ENCODE measurements around the gene RPS6KA5.

Gene RPS6KA5

GRCh38 chr14:90900476-90901083 lies 159.9 kb downstream of the RPS6KA5 start:
- intact Hi-C loops (cut with micrococcal nuclease) = loop anchor here (10.0 kb wide), 2 partner anchors 154 to 244 kb away; no protein-coding TSS in a partner anchor
- peaks cover 21% of the 10 kb centered on the region for H3K36me3 Mint-ChIP-seq (ENCODE audit: low read depth)
- H3K27me3 Mint-ChIP-seq = no peaks in the 10 kb centered on the region
- no peaks in the 10 kb centered on the region for H3K4me1 Mint-ChIP-seq (ENCODE audit: low read depth)
- no peak overlapping the region for H3K4me3 Mint-ChIP-seq
- no peaks in the 10 kb centered on the region for H3K9me3 Mint-ChIP-seq
- H3K27ac Mint-ChIP-seq = no peak overlapping the region

GRCh38 chr14:90897022-90897421 lies 163.4 kb downstream of the RPS6KA5 start:
- intact Hi-C loops (cut with micrococcal nuclease) = no loop called here
- H3K27ac Mint-ChIP-seq = no peak overlapping the region
- H3K4me3 Mint-ChIP-seq = no peak overlapping the region
- H3K27me3 Mint-ChIP-seq = no peaks in the 10 kb centered on the region
- H3K9me3 Mint-ChIP-seq = no peaks in the 10 kb centered on the region
- peaks cover 21% of the 10 kb centered on the region for H3K36me3 Mint-ChIP-seq (ENCODE audit: low read depth)
- H3K4me1 Mint-ChIP-seq (ENCODE audit: low read depth) = no peaks in the 10 kb centered on the region

GRCh38 chr14:90894241-90894640 lies 166.2 kb downstream of the RPS6KA5 start:
- intact Hi-C loops (cut with micrococcal nuclease) = no loop called here
- H3K9me3 Mint-ChIP-seq = no peaks in the 10 kb centered on the region
- H3K36me3 Mint-ChIP-seq (ENCODE audit: low read depth) = peaks cover 20% of the 10 kb centered on the region
- no peak overlapping the region for H3K27ac Mint-ChIP-seq
- no peaks in the 10 kb centered on the region for H3K27me3 Mint-ChIP-seq
- no peaks in the 10 kb centered on the region for H3K4me1 Mint-ChIP-seq (ENCODE audit: low read depth)
- no peak overlapping the region for H3K4me3 Mint-ChIP-seq

- no peak overlapping the region for H3K27ac Mint-ChIP-seq
- peaks cover 13% of the 10 kb centered on the region for H3K36me3 Mint-ChIP-seq (ENCODE audit: low read depth)
- intact Hi-C loops (cut with micrococcal nuclease) = no loop called here
- H3K9me3 Mint-ChIP-seq = no peaks in the 10 kb centered on the region
- H3K27me3 Mint-ChIP-seq = no peaks in the 10 kb centered on the region
- no peaks in the 10 kb centered on the region for H3K4me1 Mint-ChIP-seq (ENCODE audit: low read depth)
- no peak overlapping the region for H3K4me3 Mint-ChIP-seq
Measured at GRCh38 chr14:90893510-90893909, 166.9 kb downstream of the RPS6KA5 start.

- H3K27me3 Mint-ChIP-seq = no peaks in the 10 kb centered on the region
- no peak overlapping the region for H3K4me3 Mint-ChIP-seq
- no peak overlapping the region for H3K27ac Mint-ChIP-seq
- intact Hi-C loops (cut with micrococcal nuclease) = no loop called here
- H3K36me3 Mint-ChIP-seq (ENCODE audit: low read depth) = peaks cover 11% of the 10 kb centered on the region
- H3K9me3 Mint-ChIP-seq = no peaks in the 10 kb centered on the region
- no peaks in the 10 kb centered on the region for H3K4me1 Mint-ChIP-seq (ENCODE audit: low read depth)
Measured at GRCh38 chr14:90892970-90893369, 167.5 kb downstream of the RPS6KA5 start.

GRCh38 chr14:90891326-90891725 lies 169.1 kb downstream of the RPS6KA5 start:
- H3K36me3 Mint-ChIP-seq (ENCODE audit: low read depth) = peaks cover 2% of the 10 kb centered on the region
- no peaks in the 10 kb centered on the region for H3K9me3 Mint-ChIP-seq
- H3K4me1 Mint-ChIP-seq (ENCODE audit: low read depth) = no peaks in the 10 kb centered on the region
- intact Hi-C loops (cut with micrococcal nuclease) = no loop called here
- H3K4me3 Mint-ChIP-seq = no peak overlapping the region
- H3K27me3 Mint-ChIP-seq = no peaks in the 10 kb centered on the region
- H3K27ac Mint-ChIP-seq = no peak overlapping the region

GRCh38 chr14:90890322-90891020 lies 170.0 kb downstream of the RPS6KA5 start:
- no peaks in the 10 kb centered on the region for H3K36me3 Mint-ChIP-seq (ENCODE audit: low read depth)

GRCh38 chr14:90886297-90886815 lies 174.1 kb downstream of the RPS6KA5 start:
- intact Hi-C loops (cut with micrococcal nuclease) = no loop called here
- Mint-ChIP-seq H3K9me3 (peaks cover 15% of the 10 kb centered on the region), H3K27ac (no peak overlapping the region), H3K27me3 (no peaks in the 10 kb centered on the region), H3K4me3 (no peak overlapping the region), H3K36me3 (ENCODE audit: low read depth) (peaks cover 13% of the 10 kb centered on the region), H3K4me1 (ENCODE audit: low read depth) (no peaks in the 10 kb centered on the region)

More at GRCh38 chr14:90890322-90891020, 170.0 kb downstream of the RPS6KA5 start:
- intact Hi-C loops (cut with micrococcal nuclease) = no loop called here
- no peaks in the 10 kb centered on the region for H3K9me3 Mint-ChIP-seq
- no peaks in the 10 kb centered on the region for H3K4me1 Mint-ChIP-seq (ENCODE audit: low read depth)
- no peak overlapping the region for H3K4me3 Mint-ChIP-seq
- no peak overlapping the region for H3K27ac Mint-ChIP-seq
- no peaks in the 10 kb centered on the region for H3K27me3 Mint-ChIP-seq

GRCh38 chr14:90883782-90884181 lies 176.7 kb downstream of the RPS6KA5 start:
- H3K27ac Mint-ChIP-seq = no peak overlapping the region
- H3K27me3 Mint-ChIP-seq = no peaks in the 10 kb centered on the region
- peaks cover 15% of the 10 kb centered on the region for H3K9me3 Mint-ChIP-seq

GRCh38 chr14:90883197-90883596 lies 177.2 kb downstream of the RPS6KA5 start:
- intact Hi-C loops (cut with micrococcal nuclease) = no loop called here
- Mint-ChIP-seq H3K9me3 (peaks cover 15% of the 10 kb centered on the region), H3K4me3 (no peak overlapping the region), H3K4me1 (ENCODE audit: low read depth) (no peaks in the 10 kb centered on the region), H3K27me3 (no peaks in the 10 kb centered on the region), H3K27ac (no peak overlapping the region), H3K36me3 (ENCODE audit: low read depth) (peaks cover 13% of the 10 kb centered on the region)

More at GRCh38 chr14:90883782-90884181, 176.7 kb downstream of the RPS6KA5 start:
- Mint-ChIP-seq H3K36me3 (ENCODE audit: low read depth) (peaks cover 13% of the 10 kb centered on the region), H3K4me3 (no peak overlapping the region), H3K4me1 (ENCODE audit: low read depth) (no peaks in the 10 kb centered on the region)
- intact Hi-C loops (cut with micrococcal nuclease) = no loop called here

GRCh38 chr14:90880282-90880681 lies 180.2 kb downstream of the RPS6KA5 start:
- no peak overlapping the region for H3K4me3 Mint-ChIP-seq

GRCh38 chr14:90874599-90874998 lies 185.8 kb downstream of the RPS6KA5 start:
- Mint-ChIP-seq H3K4me3 (no peak overlapping the region), H3K36me3 (ENCODE audit: low read depth) (peaks cover 30% of the 10 kb centered on the region), H3K27me3 (no peaks in the 10 kb centered on the region), H3K27ac (no peak overlapping the region), H3K9me3 (no peaks in the 10 kb centered on the region), H3K4me1 (ENCODE audit: low read depth) (no peaks in the 10 kb centered on the region)
- intact Hi-C loops (cut with micrococcal nuclease) = no loop called here

More at GRCh38 chr14:90880282-90880681, 180.2 kb downstream of the RPS6KA5 start:
- no peaks in the 10 kb centered on the region for H3K27me3 Mint-ChIP-seq
- H3K4me1 Mint-ChIP-seq (ENCODE audit: low read depth) = no peaks in the 10 kb centered on the region
- peaks cover 18% of the 10 kb centered on the region for H3K36me3 Mint-ChIP-seq (ENCODE audit: low read depth)
- intact Hi-C loops (cut with micrococcal nuclease) = no loop called here
- H3K9me3 Mint-ChIP-seq = peaks cover 15% of the 10 kb centered on the region
- H3K27ac Mint-ChIP-seq = no peak overlapping the region

GRCh38 chr14:90871605-90872233 lies 188.7 kb downstream of the RPS6KA5 start:
- H3K27ac Mint-ChIP-seq = no peak overlapping the region
- no peak overlapping the region for H3K4me3 Mint-ChIP-seq
- no peaks in the 10 kb centered on the region for H3K4me1 Mint-ChIP-seq (ENCODE audit: low read depth)

GRCh38 chr14:90870950-90871604 lies 189.4 kb downstream of the RPS6KA5 start:
- H3K27me3 Mint-ChIP-seq = no peaks in the 10 kb centered on the region
- no peaks in the 10 kb centered on the region for H3K4me1 Mint-ChIP-seq (ENCODE audit: low read depth)
- peaks cover 24% of the 10 kb centered on the region for H3K36me3 Mint-ChIP-seq (ENCODE audit: low read depth)
- H3K4me3 Mint-ChIP-seq = no peak overlapping the region
- intact Hi-C loops (cut with micrococcal nuclease) = no loop called here
- H3K27ac Mint-ChIP-seq = no peak overlapping the region
- H3K9me3 Mint-ChIP-seq = no peaks in the 10 kb centered on the region

More at GRCh38 chr14:90871605-90872233, 188.7 kb downstream of the RPS6KA5 start:
- Mint-ChIP-seq H3K27me3 (no peaks in the 10 kb centered on the region), H3K9me3 (no peaks in the 10 kb centered on the region), H3K36me3 (ENCODE audit: low read depth) (peaks cover 30% of the 10 kb centered on the region)
- intact Hi-C loops (cut with micrococcal nuclease) = no loop called here

Data from dendritic cell treated with granulocyte-macrophage colony-stimulating factor and Interleukin-4, amounts not matched to agents 40 ng/mL and 50 ng/mL, for 4 days (primary cell).